HG02938 (cell line): Measurements from ENCODE around the gene DKKL1.

Experiments used
- ATAC-seq: cut with Tn5 transposase; IDR thresholded peaks from one replicate; pipeline ENCODE4 v1.9.1; 2021; ENCODE audit warnings: mild to moderate bottlenecking, moderate library complexity; ENCODE audit not compliant: unreplicated experiment

Gene DKKL1

DNA sequence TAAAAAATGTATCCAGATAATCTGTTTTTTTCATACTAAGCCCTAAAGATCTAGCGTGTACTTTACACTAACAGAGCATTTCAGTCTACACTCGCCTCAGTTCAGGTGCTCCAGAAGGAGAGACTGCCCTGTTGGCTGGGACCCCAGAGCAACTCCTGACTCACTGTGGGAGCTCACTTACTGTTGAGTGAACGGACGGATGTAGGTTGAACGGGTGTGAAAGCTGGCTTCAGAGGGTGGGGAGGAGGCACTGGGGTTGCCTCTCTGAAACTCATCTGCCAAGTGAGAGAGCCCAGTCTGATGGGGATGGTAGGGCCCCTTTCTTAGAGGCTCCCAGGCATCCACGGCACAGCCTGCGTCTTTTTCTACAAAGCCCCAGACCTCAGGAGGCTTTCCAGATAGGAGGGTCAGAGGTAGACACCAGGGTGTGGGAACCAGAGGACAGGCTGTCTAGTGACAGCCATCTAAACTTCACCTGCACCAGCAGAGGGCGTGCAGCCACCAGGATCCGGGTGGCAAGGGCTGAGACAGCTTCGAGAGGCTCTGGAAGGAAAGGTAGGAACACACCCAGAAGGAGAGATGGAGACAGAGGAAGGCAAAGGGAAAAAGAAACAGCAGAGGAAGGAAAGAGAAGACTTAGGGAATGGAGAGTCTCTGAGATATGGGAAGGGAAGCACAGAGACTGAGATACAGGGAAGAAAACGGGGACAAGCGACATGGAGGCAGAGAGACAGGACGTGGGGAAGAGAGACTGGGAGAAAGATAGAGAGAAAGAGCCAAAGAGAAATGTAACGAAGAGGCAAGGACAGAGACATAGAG, 28.1 kb downstream of the DKKL1 start:
- ATAC-seq, result no peak

DNA sequence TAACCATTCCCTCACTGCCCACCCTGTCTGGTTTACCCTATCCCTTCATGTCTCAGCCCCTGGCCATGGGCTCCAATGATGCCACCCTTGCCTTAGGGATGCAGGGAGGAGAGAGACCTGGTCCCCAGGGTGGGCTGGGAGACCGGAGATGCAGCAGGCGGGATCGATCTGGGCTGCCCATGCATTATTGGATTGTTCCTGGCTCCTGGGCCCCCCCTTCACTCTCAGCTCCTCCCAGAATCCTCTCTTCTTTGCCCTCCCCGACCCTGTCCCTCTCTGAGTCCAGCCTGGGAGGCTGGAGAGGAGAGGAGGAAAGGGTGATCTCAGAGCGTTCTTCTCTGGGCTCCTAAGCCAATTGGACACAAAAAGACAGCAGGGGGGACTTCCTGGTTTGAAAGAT, 30.2 kb downstream of the DKKL1 start:
- ATAC-seq, result no peak

DNA sequence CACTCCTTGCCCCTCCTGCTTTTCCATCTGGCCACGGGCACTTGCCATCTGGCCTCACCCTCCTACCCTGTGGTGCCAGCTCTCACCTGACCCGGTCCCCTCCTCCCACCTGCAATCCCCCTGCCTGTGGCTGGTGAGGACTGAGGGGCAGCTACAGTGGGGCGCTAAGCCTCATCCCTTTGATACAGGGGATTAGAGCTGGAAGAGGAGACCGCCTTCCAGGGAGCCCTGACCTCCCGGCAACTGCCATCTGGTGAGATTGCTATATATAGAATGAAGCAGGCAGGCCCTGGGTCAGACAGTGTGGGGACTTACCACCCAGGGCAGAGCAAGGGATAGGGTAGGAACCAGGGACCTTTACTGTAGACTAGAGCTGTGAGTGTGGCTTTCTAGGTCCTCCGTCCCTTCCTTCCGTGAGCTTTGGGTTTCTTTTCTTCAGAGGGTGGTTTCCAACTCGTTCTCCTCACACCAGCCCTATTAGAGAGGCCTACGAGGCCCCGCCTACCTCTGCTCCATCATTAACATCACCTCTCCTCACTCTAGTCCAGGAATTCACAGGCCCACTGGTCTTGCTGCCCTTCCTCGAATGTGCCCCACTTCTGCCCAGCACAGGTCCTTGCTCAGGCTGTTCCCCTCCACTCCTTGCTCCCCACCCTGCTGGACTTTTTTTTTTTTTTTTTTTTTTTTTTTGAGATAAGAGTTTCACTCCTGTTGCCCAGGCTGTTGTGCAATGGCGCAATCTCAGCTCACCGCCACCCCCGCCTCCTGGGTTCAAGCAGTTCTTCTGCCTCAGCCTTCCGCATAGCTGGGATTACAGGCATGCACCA, 32.1 kb downstream of the DKKL1 start:
- no peak for ATAC-seq

DNA sequence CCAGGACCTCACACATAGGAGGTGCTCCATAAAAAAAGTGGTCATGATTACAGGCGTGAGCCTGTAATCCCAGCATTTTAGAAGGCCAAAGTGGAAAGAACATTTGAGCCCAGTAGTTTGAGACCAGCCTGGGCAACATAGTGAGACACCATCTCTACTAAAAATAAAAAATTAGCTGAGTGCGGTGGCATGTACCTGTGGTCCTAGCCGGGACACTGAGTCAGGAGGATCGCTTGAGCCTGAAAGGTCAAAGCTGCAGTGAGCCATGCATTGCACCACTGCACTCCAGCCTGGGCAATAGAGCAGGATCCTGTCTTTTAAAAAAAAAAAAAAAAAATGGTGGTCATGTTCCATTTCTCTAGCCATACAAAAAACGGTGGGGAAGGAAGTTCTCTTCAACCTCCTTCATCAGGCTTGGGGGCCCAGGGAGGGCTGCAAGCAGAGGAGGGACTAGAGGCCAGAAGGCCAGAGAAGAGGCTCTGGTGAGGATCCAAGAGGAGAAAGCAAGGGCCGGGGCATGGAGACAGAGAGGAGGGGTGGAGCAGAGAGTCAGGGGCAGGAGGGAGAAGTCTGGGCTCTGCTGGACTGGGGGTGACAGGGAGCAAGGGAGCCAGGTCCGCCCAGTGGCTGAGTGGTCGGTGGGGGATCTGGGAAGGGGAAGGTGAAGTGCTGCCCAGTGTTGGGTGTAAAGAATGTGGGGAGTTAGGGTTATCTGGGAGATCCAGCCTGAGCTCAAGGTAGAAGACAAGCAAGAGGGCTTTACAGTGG, 33.2 kb downstream of the DKKL1 start:
- no peak for ATAC-seq

DNA sequence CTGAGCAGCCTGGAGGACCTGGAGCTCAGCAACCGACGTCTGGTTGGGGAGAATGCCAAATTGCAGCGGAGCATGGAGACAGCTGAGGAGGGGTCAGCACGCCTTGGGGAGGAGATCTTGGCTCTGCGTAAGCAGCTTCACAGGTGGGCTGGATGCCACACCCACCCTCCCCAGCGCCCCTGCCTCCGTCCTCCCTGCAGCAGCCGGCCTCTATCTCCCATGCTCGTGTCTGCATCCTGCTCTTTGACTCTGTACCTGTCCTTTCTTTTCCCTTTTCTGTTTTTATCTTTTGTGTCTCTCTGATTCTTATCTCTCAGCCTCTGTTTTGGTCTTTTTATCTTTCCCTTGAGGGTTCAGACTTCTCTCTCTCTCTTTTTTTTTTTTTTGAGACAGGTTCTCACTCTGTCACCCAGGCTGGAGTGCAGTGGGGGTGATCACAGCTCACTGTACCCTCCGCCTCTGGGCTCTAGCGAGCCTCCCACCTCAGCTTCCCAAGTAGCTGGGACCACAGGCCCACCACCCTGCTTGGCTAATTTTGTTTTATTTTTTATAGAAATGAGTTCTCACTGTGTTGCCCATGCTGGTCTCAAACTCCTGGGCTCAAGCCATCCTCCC, 34.4 kb downstream of the DKKL1 start:
- no peak for ATAC-seq

DNA sequence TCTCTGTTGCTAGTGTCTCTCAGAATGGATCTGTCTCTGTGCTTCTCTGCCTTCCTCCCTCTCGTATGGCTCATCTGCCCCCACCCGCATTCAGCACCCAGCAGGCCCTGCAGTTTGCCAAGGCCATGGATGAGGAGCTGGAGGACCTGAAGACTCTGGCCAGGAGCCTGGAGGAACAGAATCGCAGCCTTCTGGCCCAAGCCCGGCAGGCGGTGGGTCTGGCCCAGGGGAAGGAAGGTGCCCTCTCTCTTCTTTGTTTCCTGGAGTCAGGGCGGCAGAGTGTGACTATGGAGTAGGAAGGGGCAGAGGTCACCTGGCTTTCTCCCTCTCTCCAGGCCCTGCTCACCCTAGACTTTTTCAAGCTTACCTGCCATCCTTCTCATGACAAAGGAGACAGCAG, 35.3 kb downstream of the DKKL1 start:
- no peak for ATAC-seq

DNA sequence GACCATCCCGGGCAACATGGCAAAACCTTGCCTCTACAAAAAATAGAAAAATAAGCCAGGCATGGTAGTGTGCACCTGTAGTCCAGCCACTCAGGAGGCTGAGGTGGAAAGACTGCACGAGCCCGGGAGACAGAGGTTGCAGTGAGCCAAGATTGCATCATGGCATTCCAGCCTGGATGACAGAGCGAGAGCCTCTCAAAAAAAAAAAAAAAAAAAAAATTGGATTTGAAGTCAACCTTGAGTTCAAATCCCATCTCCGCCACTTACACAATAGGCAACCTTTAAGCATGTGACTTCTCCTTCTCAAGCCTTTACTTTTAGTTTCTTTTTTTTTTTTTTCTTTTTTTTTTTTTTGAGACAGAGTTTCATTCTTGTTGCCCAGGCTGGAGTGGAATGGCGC, 36.4 kb downstream of the DKKL1 start:
- ATAC-seq, result no peak

DNA sequence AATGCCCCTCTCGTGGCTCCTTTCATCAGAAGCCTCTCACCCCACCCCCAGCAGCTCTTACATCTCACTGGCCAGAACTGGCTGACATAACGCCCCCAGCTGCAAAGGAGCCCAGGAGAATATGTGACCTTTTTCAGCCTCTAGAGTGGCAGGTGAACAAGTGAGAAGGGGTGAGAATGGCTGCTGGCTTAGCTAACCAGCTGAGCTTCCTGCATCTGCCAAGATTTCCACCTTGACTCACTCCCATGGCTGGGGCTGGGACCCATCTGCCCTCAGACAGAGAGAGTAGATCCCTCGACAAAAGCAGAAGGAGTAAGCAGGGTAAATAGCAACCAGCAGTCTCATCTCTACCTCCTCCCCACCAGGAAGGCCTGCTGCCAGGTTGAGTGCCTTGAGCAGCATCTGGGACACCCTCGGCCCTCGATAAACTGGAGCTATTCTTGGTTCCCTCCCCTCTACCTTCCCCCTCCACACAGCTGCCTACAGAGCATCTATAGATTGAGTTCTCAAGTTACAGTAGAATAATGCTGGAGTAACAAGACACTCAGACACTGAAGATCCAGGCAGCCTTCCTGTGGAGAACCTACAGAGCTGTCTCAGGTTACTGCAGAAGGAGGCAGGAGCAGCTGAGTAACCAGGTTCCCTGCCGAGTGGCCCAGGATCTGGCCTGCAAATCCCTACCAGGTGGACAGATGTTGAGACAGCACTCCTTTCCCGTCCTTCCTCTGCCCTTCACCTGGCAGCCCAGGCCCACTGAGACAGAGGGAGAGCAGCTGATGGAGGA, 39.9 kb downstream of the DKKL1 start:
- no peak for ATAC-seq

DNA sequence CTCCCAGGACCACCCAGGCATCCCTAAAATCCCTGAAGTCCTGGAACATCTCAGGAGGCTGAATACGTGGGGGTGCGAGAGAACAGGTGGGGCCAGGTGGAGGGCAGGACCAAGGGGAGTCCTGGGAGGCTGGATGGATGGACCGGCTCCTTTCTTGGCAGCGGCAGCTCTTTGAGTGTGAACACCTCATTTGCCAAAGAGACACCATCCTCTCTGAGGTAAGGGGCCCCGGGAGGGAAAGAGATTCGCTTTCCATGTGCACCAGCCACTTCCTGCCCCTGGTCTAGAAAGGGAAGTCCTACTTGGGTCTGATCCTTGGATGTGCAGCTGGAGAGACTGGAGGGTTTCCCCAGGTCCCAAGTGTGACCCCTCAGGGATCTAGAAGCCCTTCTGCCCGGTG, 43.4 kb downstream of the DKKL1 start:
- no peak for ATAC-seq

DNA sequence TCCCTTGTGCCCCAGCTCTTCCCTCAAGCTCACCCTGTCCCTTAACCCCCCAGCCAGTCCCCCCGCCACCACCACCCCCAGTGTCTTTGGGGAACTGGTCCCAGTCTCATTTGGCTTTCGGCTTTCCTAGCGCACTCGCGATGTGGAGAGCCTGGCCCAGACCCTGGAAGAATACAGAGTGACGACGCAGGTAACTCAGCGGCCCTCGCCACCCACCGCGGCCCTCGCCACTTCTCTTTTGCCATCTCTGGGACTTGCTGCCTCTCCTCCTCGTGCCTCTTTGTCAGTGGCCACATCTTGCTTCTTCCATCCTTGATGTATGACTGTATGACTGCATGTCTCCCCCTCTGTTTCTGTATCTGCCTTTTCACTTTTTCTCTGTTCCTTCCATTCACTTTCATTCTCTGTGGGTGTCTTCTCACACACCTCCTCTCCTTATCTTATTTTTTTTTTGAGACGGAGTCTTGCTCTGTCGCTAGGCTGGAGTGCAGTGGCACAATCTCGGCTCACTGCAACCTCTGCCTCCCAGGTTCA, 43.9 kb downstream of the DKKL1 start:
- ATAC-seq, result no peak

DNA sequence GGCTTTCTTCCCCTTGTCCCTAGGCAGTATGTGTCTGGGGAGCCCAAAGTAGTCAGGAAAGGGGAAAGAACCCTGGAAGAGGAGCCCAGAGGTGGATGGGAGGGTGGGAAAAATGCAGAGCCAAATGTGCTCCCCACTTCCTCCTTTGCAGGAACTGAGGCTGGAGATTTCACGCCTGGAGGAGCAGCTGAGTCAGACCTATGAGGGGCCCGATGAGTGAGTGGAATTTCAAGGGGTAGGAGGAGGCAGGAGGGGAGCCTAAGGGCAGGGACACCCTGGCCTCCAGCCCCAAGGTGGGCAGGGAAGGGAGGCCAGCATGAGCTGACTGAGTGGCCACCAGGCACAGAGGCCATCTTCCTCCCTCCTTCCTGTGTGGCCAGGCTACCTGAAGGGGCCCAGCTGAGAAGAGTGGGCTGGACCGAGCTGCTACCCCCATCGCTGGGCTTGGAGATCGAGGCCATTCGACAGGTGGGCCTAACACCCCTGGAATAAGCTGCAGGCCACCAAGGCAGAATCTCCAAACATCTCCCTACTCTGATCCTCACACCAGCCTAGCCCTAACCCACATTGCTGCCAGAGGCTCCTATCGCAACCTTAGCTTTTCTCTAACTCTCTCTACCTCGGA, 45.3 kb downstream of the DKKL1 start:
- ATAC-seq, result no peak

DNA sequence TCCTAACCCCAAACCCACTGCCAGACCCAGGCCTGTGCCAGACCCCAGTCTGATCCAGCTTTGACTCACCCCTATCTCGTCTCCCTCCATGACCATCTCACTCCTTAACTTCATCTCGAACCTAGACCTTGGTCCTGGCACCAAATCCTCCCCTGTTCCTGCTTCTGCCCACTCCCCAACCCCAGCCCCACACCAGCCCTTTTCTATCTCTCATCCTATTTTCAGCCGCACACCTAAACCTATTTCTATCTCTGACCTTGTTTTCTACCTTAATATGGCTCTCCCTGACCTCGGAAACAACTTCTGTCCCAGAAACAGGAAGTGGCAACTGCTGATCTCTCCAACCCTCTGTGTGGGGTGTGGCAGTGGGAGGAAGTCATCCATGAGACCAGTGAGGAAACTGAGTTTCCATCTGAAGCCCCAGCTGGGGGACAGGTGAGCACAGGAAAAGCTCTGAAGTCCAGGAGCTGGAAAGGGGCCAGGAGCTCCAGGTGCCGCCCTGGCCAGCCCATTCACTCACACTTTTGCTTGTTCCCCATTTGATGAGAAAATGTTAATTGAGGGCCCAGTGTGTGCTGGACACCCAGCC, 45.9 kb downstream of the DKKL1 start:
- ATAC-seq, result no peak

DNA sequence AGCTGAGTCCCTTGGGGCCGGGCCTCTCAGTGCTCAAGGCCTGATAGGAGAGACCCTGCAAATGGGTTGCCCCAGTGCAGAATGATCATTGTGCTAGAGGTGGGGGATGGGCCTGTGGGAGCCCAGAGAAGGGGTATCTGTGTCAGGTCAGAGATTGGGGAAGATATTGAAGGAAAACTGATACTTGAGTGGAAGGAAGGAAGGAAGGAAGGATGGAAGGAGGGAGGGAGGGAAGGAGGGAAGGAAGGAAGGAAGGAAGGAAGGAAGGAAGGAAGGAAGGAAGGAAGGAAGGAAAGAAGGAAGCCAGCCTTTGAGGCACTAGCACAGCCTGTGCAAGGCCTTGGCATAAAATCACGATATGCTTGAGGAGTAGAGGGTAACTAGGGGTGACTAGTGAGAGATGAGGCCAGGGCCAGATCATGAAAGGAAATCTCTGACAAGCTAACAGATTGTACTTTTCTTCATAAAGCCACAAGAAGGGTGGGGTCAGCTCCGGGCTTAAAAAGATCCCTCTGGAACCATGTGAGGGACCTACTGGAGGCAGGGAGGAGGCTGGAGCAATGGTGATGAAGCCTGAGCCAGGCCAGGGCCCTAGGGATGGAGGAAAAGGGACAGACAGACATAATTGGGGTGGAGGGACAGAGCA, 48.1 kb downstream of the DKKL1 start:
- no peak for ATAC-seq

DNA sequence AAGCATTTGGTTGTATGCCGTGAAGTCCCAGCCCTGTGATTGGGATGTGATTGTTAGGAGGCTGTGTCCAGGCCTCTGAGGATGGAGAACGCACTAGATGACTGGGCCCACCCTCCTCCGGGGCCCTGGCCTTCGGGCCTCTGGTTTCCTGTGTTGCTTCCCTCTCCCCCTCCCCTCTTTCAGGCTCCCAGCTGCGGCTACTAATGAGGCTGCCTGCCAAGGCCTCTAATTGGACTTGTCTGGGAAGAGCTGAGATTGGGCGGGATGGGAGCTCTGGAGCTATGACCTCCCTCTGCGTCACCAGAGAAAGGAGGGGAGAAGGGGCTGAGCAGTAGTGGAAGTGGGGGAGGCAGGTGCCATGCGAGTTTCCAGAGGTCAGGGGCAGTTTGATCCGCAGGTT, 49.7 kb downstream of the DKKL1 start:
- ATAC-seq, result no peak

DNA sequence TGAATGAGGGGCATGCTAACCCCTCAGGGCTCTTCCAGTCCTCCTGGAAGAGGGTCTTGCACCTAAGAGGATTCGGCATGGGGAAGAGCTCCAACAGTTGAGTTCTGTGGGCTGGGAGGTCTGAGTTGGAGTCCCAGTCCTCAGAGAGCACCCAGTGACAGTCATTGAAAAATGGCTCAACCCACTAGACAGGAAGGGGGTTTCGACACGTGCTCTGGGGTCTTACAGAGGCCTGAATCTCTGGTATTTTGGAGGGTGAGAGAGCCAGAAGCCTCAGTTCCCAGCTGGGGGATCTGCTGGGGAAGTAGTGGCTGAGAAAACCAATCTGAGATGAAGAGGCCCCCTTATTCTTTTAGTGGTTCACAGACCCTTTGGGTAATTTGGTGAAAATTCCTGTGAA, 50.6 kb downstream of the DKKL1 start:
- no peak for ATAC-seq

DNA sequence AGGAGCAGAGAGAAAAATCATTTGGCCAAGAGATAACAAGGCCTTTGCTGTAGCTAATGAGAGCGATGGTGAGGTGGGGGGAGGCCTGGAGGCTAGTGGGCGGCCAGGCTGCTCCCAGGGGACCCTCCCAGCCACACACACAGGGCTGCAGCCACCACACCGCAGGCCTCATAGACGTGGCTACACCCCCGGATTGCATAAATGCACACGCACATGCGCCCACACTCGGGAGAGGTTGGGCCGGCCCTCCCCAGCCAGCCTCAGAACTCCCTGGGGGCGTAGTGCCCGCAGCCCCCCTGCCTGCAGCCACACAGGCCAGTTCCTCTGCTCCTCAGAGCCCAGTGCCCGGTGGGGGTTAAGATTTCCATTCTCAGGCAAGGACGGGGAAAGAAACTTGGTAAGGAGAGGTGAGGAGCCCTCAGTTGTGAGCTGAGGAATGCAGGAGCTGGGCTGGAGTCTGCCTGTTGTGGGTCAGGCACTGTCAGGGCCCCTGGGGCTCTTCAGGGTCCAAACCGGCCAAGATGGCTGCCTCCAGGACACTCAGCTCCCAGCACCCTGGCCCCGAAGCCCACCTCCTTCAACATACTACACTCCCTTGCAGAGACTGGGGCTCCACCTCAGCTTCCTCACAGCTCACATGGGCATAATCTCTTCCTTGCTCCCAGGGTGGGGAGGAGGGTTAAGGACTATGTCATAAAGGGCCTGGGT, 51.6 kb downstream of the DKKL1 start:
- no peak for ATAC-seq

DNA sequence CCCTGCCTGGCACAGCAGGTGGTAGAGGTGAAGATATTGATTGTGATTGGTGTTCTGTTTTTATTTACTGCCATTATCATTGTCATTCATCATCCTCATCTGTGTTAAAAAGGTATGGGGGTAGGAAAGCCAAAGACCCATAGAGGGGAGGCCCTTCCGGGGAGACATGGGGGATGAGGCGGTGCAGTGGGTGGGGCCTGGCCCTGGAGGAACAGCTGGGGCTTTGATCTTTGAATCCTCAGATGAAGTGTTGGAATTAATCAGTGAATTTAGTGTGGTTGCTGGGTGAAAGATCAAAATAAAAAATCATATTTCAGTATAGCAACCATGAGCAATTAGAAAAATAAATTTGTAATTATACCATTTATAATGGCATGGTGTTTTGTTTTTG, 52.1 kb downstream of the DKKL1 start:
- no peak for ATAC-seq

DNA sequence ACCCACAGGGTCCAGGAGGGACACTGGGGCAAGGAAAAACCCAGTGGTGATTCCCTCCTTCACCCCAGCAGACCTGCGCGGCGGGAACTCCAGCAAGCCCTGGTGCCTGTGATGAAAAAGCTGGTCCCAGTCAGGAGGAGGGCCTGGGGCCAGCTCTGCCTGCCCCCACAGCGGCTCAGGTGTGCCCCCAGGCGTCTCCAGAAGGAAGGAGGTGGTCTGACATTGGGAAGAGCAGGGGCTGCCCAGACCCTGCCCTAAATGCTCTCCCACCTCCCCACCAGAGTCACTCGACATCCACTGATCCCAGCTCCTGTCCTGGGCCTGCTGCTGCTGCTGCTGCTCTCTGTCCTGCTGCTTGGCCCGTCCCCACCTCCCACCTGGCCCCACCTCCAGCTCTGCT, 53.4 kb downstream of the DKKL1 start:
- ATAC-seq, result no peak
